H9 (cell line): ENCODE results near the gene FAM20A. TPM values are rescaled to one million over a fixed set of nuclear protein-coding genes. Genes with fewer than 3 reads are reported as not detected.

Source experiments
- DNase-seq: peaks from one replicate; pipeline ENCODE4 v3.0.0-alpha.2; 2017
- H2AFZ ChIP-seq: one replicate; pipeline ENCODE4 v1.6.1; 2013; ENCODE audit warnings: mild to moderate bottlenecking, low read length, control low read depth, moderate library complexity
- H2AK5ac ChIP-seq: 2 replicates; pipeline ENCODE4 v1.6.1; 2013; ENCODE audit warnings: low read length, control low read depth, mixed read lengths; ENCODE audit not compliant: insufficient read length
- H2BK120ac ChIP-seq: one replicate; pipeline ENCODE4 v1.6.1; 2013; ENCODE audit warnings: low read depth, mild to moderate bottlenecking, low read length, control low read depth, inconsistent platforms; ENCODE audit not compliant: poor library complexity, severe bottlenecking
- H2BK12ac ChIP-seq: 2 replicates; pipeline ENCODE4 v1.6.1; 2013; ENCODE audit warnings: low read length, control low read depth, mixed read lengths, low read depth; ENCODE audit not compliant: insufficient read length
- H2BK15ac ChIP-seq: 2 replicates; pipeline ENCODE4 v1.6.1; 2013; ENCODE audit warnings: low read depth, low read length, control low read depth
- H2BK20ac ChIP-seq: one replicate; pipeline ENCODE4 v1.6.1; 2013; ENCODE audit warnings: low read depth, mild to moderate bottlenecking, low read length, control low read depth, inconsistent platforms; ENCODE audit not compliant: poor library complexity, severe bottlenecking
- H2BK5ac ChIP-seq: 2 replicates; pipeline ENCODE4 v1.6.1; 2013; ENCODE audit warnings: low read length, control low read depth, mixed read lengths; ENCODE audit not compliant: insufficient read length
- H3K14ac ChIP-seq: 2 replicates; pipeline ENCODE4 v1.6.1; 2013; ENCODE audit warnings: low read length, control low read depth; ENCODE audit not compliant: insufficient read depth
- H3K18ac ChIP-seq: 2 replicates; pipeline ENCODE4 v1.6.1; 2013; ENCODE audit warnings: low read depth, mild to moderate bottlenecking, mixed read lengths, low read length, control low read depth; ENCODE audit not compliant: insufficient read length
- H3K23ac ChIP-seq: 2 replicates; pipeline ENCODE4 v1.6.1; 2013; ENCODE audit warnings: low read length, control low read depth, mixed read lengths, low read depth; ENCODE audit not compliant: insufficient read length
- H3K23me2 ChIP-seq: 2 replicates; pipeline ENCODE4 v1.6.1; 2013; ENCODE audit warnings: low read depth, mild to moderate bottlenecking, mixed read lengths, low read length, control low read depth; ENCODE audit not compliant: insufficient read length, poor library complexity, severe bottlenecking
- H3K27ac ChIP-seq: 2 replicates; pipeline ENCODE4 v1.5.1; 2013; ENCODE audit warnings: low read length, control low read depth, mixed read lengths, low read depth; ENCODE audit not compliant: insufficient read length
- H3K27me3 ChIP-seq: 2 replicates; pipeline ENCODE4 v1.6.1; 2013; ENCODE audit warnings: low read length, control low read depth, inconsistent platforms; ENCODE audit not compliant: insufficient read depth
- H3K4ac ChIP-seq: 2 replicates; pipeline ENCODE4 v1.6.1; 2013; ENCODE audit warnings: low read depth, mild to moderate bottlenecking, control low read depth, inconsistent platforms, low read length, moderate library complexity
- H3K4me1 ChIP-seq: 2 replicates; pipeline ENCODE4 v1.6.1; 2013; ENCODE audit warnings: low read length, control low read depth, inconsistent platforms; ENCODE audit not compliant: insufficient read depth
- H3K4me2 ChIP-seq: 2 replicates; pipeline ENCODE4 v1.6.1; 2013; ENCODE audit warnings: low read length, control low read depth, mixed read lengths; ENCODE audit not compliant: insufficient read length, insufficient read depth
- H3K56ac ChIP-seq: 2 replicates; pipeline ENCODE4 v1.6.1; 2013; ENCODE audit warnings: low read depth, mild to moderate bottlenecking, mixed read lengths, low read length, control low read depth; ENCODE audit not compliant: insufficient read length
- H3K79me1 ChIP-seq: 2 replicates; pipeline ENCODE4 v1.6.1; 2013; ENCODE audit warnings: low read depth, mild to moderate bottlenecking, moderate library complexity, low read length, control low read depth, inconsistent platforms; ENCODE audit not compliant: insufficient read depth, poor library complexity, severe bottlenecking
- H3K79me2 ChIP-seq: 2 replicates; pipeline ENCODE4 v1.6.1; 2013; ENCODE audit warnings: low read length, control low read depth, inconsistent platforms; ENCODE audit not compliant: insufficient read depth
- H3K9ac ChIP-seq: 2 replicates; pipeline ENCODE4 v1.6.1; 2013; ENCODE audit warnings: low read length, control low read depth, mixed read lengths; ENCODE audit not compliant: insufficient read length; ENCODE audit errors: extremely low read depth
- H3K9me3 ChIP-seq: one replicate; pipeline ENCODE4 v1.6.1; 2013; ENCODE audit warnings: low read depth, low read length, inconsistent platforms; ENCODE audit not compliant: control insufficient read depth
- H3T11ph ChIP-seq: one replicate; pipeline ENCODE4 v1.6.1; 2013; ENCODE audit warnings: mild to moderate bottlenecking, low read length, control low read depth, inconsistent platforms
- H4K20me1 ChIP-seq: one replicate; pipeline ENCODE4 v1.6.1; 2013; ENCODE audit not compliant: control insufficient read depth, insufficient read length, insufficient read depth
- H4K5ac ChIP-seq: 2 replicates; pipeline ENCODE4 v1.6.1; 2013; ENCODE audit warnings: low read depth, mild to moderate bottlenecking, mixed read lengths, low read length, control low read depth; ENCODE audit not compliant: insufficient read length
- H4K8ac ChIP-seq: replicated peaks from 2 replicates; pipeline ENCODE4 v1.6.1; 2013; ENCODE audit warnings: low read length, control low read depth, mixed read lengths, low read depth; ENCODE audit not compliant: insufficient read length
- H4K91ac ChIP-seq: 2 replicates; pipeline ENCODE4 v1.6.1; 2013; ENCODE audit warnings: low read depth, mild to moderate bottlenecking, moderate library complexity, mixed read lengths, low read length, control low read depth; ENCODE audit not compliant: insufficient read length
- H3K27ac Mint-ChIP-seq, 3 experiments: 2 replicates in 2 of 3; 3 replicates in 1 of 3; pipeline ENCODE4 v1.8.0; 2020 to 2021; ENCODE audit warnings: mixed read lengths in 3 of 3, mild to moderate bottlenecking in 1 of 3, moderate library complexity in 1 of 3
- H3K27me3 Mint-ChIP-seq: 2 replicates; pipeline ENCODE4 v1.8.0; 2021; ENCODE audit warnings: low read depth, mild to moderate bottlenecking, moderate library complexity, mixed read lengths
- H3K36me3 Mint-ChIP-seq, 3 experiments: 2 replicates in 2 of 3; 3 replicates in 1 of 3; pipeline ENCODE4 v1.8.0; 2020 to 2021; ENCODE audit warnings: low read depth in 3 of 3, mixed read lengths in 3 of 3; ENCODE audit not compliant: insufficient read depth in 1 of 3
- H3K4me1 Mint-ChIP-seq, 2 experiments: 2 replicates each; pipeline ENCODE4 v1.8.0; 2020; ENCODE audit warnings: mixed read lengths in 2 of 2
- H3K4me3 Mint-ChIP-seq, 2 experiments: 2 replicates in 1 of 2; 3 replicates in 1 of 2; pipeline ENCODE4 v1.8.0; 2020 to 2021; ENCODE audit warnings: mild to moderate bottlenecking in 2 of 2, mixed read lengths in 2 of 2, moderate library complexity in 1 of 2
- H3K9me3 Mint-ChIP-seq, 2 experiments: 2 replicates in 1 of 2; 3 replicates in 1 of 2; pipeline ENCODE4 v1.8.0; 2020; ENCODE audit warnings: mild to moderate bottlenecking in 2 of 2, mixed read lengths in 2 of 2, moderate library complexity in 1 of 2
- CTCF ChIP-seq: fragments of 200-600 bp; sonication (generic); conservative IDR thresholded peaks from 3 replicates; pipeline ENCODE4 v1.8.0; 2021; ENCODE audit warnings: antibody characterized with exemption, mild to moderate bottlenecking
- WGBS: extraction: QIAGEN DNeasy Blood & Tissue Kit; methylation state at CpG from one replicate; pipeline ENCODE4 v1.1.7; 2013; ENCODE audit warnings: missing lambda C conversion rate, low lambda C conversion rate, mixed read lengths; ENCODE audit not compliant: insufficient read length; ENCODE audit errors: extremely low coverage; 5-methylcytosine and 5-hydroxymethylcytosine counted together
- total RNA-seq: library from RNA; stranded (reverse); gene quantifications from 2 replicates; pipeline ENCODE4 v1.2.1, GENCODE V29; 2021

The FAM20A gene
- total RNA-seq, 1 experiment from 2014 or later, result 34.4 TPM

- Histone ChIP-seq H3K4me2 (no peak overlapping the region), H3K23ac (no peak overlapping the region), H3K9ac (no peak overlapping the region), H2BK15ac (no peak overlapping the region), H3T11ph (no peak overlapping the region), H3K4me1 (no peaks in the 10 kb centered on the region), H3K27ac (no peak overlapping the region), H3K79me2 (no peaks in the 10 kb centered on the region), H4K8ac (no peak overlapping the region), H4K91ac (no peak overlapping the region), H3K23me2 (no peaks in the 10 kb centered on the region), H2BK5ac (no peak overlapping the region), H3K79me1 (peaks cover 4% of the 10 kb centered on the region), H4K5ac (no peak overlapping the region), H4K20me1 (peaks cover 2% of the 10 kb centered on the region), H3K9me3 (no peaks in the 10 kb centered on the region), H2BK20ac (no peak overlapping the region), H3K4ac (no peak overlapping the region), H3K18ac (no peak overlapping the region), H2BK120ac (no peak overlapping the region), H3K14ac (no peak overlapping the region), H2BK12ac (no peak overlapping the region), H2AFZ (no peak overlapping the region), H2AK5ac (no peak overlapping the region), H3K56ac (no peak overlapping the region), H3K27me3 (no peaks in the 10 kb centered on the region)
- TF ChIP-seq CTCF, result no peak
- Mint-ChIP-seq H3K27me3 (no peaks in the 10 kb centered on the region), H3K27ac (no peak overlapping the region), H3K9me3 (no peaks in the 10 kb centered on the region), H3K36me3 (peaks cover 18 to 78% (median 64%) of the 10 kb centered on the region in 3 experiments; a peak in 6 of 7 replicates), H3K4me3 (no peak overlapping the region), H3K4me1 (peaks cover 8 to 10% of the 10 kb centered on the region in 2 experiments)
- WGBS, result no CpG with 5 or more reads among the region's 3 CpGs
- DNase-seq, result no peak
Observed at GRCh38 chr17:68532826-68533225, 68.3 kb downstream of the FAM20A start.
